ENCODE results near the gene CREB1.
A peak's percentile ranks its signal among the peaks of the same experiment; 100 is the strongest.

Gene CREB1

GRCh38 chr2:207530160-207531031, 634 bp downstream of the CREB1 start (continued):
- TF ChIP-seq ZSCAN30 (tag by site-specific recombination; IDR thresholded peaks at IDR 0.05) (no peak), ZBTB11 (tag by site-specific recombination; conservative IDR thresholded peaks at IDR 0.05; ENCODE audit: low read depth) (peak; percentile 70; the same call in 1 of the 2 replicates), ZNF223 (tag by site-specific recombination; IDR thresholded peaks at IDR 0.05) (no peak), ZNF398 (tag by site-specific recombination; IDR thresholded peaks at IDR 0.05) (peak; percentile 34; the same call in 1 of the 2 replicates), SCRT2 (tag by site-specific recombination; IDR thresholded peaks at IDR 0.05) (no peak), ZNF280D (tag by site-specific recombination; IDR thresholded peaks at IDR 0.05) (no peak), ZNF292 (tag by site-specific recombination; IDR thresholded peaks at IDR 0.05; ENCODE audit: borderline replicate concordance, low read depth) (no peak), ZNF426 (tag by site-specific recombination; IDR thresholded peaks at IDR 0.05) (no peak), ZEB2 (tag by site-specific recombination; IDR thresholded peaks at IDR 0.05) (peak; percentile 33), ZNF416 (tag by site-specific recombination; IDR thresholded peaks at IDR 0.05) (no peak), ZNF23 (tag by site-specific recombination; IDR thresholded peaks at IDR 0.05; ENCODE audit: borderline replicate concordance) (no peak), ZNF350 (tag by site-specific recombination; IDR thresholded peaks at IDR 0.05) (no peak), KLF7 (tag by site-specific recombination; IDR thresholded peaks at IDR 0.05; ENCODE audit: borderline replicate concordance) (no peak; the same call in 1 of the 2 replicates), ZNF175 (tag by site-specific recombination; IDR thresholded peaks at IDR 0.05) (no peak), ZBTB20 (tag by site-specific recombination; IDR thresholded peaks at IDR 0.05) (peak; percentile 61; the same call in 1 of the 2 replicates), ZNF324 (tag by site-specific recombination; IDR thresholded peaks at IDR 0.05) (0 out of 2 replicates have a peak, but pooled peaks have one; percentile 32), ZNF785 (tag by site-specific recombination; IDR thresholded peaks at IDR 0.05) (no peak), ZBTB6 (tag by site-specific recombination; IDR thresholded peaks at IDR 0.05) (no peak), INSM2 (tag by site-specific recombination; IDR thresholded peaks at IDR 0.05) (no peak), PRDM1 (tag by site-specific recombination; IDR thresholded peaks at IDR 0.05) (peak; percentile 83), ZNF221 (tag by site-specific recombination; IDR thresholded peaks at IDR 0.05; ENCODE audit: borderline replicate concordance) (no peak), ZNF621 (tag by site-specific recombination; IDR thresholded peaks at IDR 0.05) (no peak), ZSCAN18 (tag by site-specific recombination; IDR thresholded peaks at IDR 0.05) (no peak), GLIS2 (tag by site-specific recombination; IDR thresholded peaks at IDR 0.05) (peak; percentile 57), REPIN1 (tag by site-specific recombination; IDR thresholded peaks at IDR 0.05; ENCODE audit: low read depth) (0 out of 2 replicates have a peak, but pooled peaks have one; percentile 74)

Measured in HEK293 (cell line).